ENCODE measurements around the gene THAP3. TPM values are rescaled to one million over a fixed set of nuclear protein-coding genes. Genes with fewer than 3 reads are reported as not detected.

THAP3 gene
- total RNA-seq, 4 donors from 2014 or later, result 7.5 to 21.0 (median 13.2) TPM

GRCh38 chr1:6603238-6603914 is 21.3 kb upstream of the THAP3 start:
- Histone ChIP-seq H3K9me3 (no peaks in the 10 kb centered on the region), H3K4me1 (peaks cover 19 to 40% (median 28%) of the 10 kb centered on the region in 4 donors), H3K4me3 (peak overlapping the region; percentile 62 to 90 (median 71)), H3K27ac (peak overlapping the region; percentile 95 to 99 (median 98)), H3K36me3 (peaks cover 0 to 2% (median 0%) of the 10 kb centered on the region in 4 donors), H3K27me3 (no peaks in the 10 kb centered on the region)
- peak; percentile 65 for DNase-seq
- TF ChIP-seq POLR2A (IDR thresholded peaks at IDR 0.05) (peak; percentile 75), CTCF (IDR thresholded peaks at IDR 0.05) (no peak), EP300 (IDR thresholded peaks at IDR 0.05; ENCODE audit: low read depth) (no peak), POLR2AphosphoS5 (IDR thresholded peaks at IDR 0.05) (peak; percentile 3 to 52 (median 5))
- in situ Hi-C loops (cut with MboI; ENCODE audit: low pct_ligation_motif_present in 1 of 4, low pct_unique_long_range_greater_than_20kb in 1 of 4, low sequenced_read_pairs in 3 of 4), result no loop called here
- intact Hi-C loops (cut with DNase I; ENCODE audit: low total_unique reads), result no loop called here
- WGBS, 2 donors (ENCODE audit: low coverage in 1 of 2), result 1 to 2% methylated on average over 12 to 36 of the region's 36 CpGs

- intact Hi-C loops (cut with DNase I; ENCODE audit: low total_unique reads), result no loop called here
- peak overlapping the region; percentile 95 to 99 (median 98) for H3K27ac ChIP-seq
- peaks cover 15 to 35% (median 24%) of the 10 kb centered on the region in 4 donors for H3K4me1 ChIP-seq
- peak; percentile 57 for DNase-seq
- H3K36me3 ChIP-seq, result no peaks in the 10 kb centered on the region
- peak overlapping the region; percentile 62 to 90 (median 71) for H3K4me3 ChIP-seq
- H3K9me3 ChIP-seq, result no peaks in the 10 kb centered on the region
- in situ Hi-C loops (cut with MboI; ENCODE audit: low pct_ligation_motif_present in 1 of 4, low pct_unique_long_range_greater_than_20kb in 1 of 4, low sequenced_read_pairs in 3 of 4), result no loop called here
- WGBS, 2 donors (ENCODE audit: low coverage in 1 of 2), result 61 to 100% methylated on average over 1 to 19 of the region's 19 CpGs
- no peaks in the 10 kb centered on the region for H3K27me3 ChIP-seq
- TF ChIP-seq EP300 (IDR thresholded peaks at IDR 0.05; ENCODE audit: low read depth), result peak; percentile 4
- TF ChIP-seq CTCF (IDR thresholded peaks at IDR 0.05), result peak in 4 of 5 experiments; percentile 11 to 46 (median 27)
- TF ChIP-seq POLR2AphosphoS5 (IDR thresholded peaks at IDR 0.05), result peak; percentile 6 to 42 (median 38)
- TF ChIP-seq POLR2A (IDR thresholded peaks at IDR 0.05), result no peak
Measured at GRCh38 chr1:6603915-6604558, 20.6 kb upstream of the THAP3 start.

GRCh38 chr1:6612641-6613360 is 11.9 kb upstream of the THAP3 start:
- DNase-seq, result peak; percentile 69

More at GRCh38 chr1:6612641-6613360, 11.9 kb upstream of the THAP3 start:
- 0 to 1% methylated on average over 1 to 57 of the region's 67 CpGs for WGBS, 2 donors (ENCODE audit: low coverage in 1 of 2)
- Histone ChIP-seq H3K4me3 (peak overlapping the region; percentile 63 to 98 (median 84)), H3K4me1 (peaks cover 11 to 26% (median 22%) of the 10 kb centered on the region in 4 donors), H3K27ac (peak overlapping the region; percentile 94 to 98 (median 96)), H3K9me3 (no peaks in the 10 kb centered on the region), H3K36me3 (no peaks in the 10 kb centered on the region), H3K27me3 (no peaks in the 10 kb centered on the region)
- intact Hi-C loops (cut with DNase I; ENCODE audit: low total_unique reads) (no loop called here), in situ Hi-C loops (cut with MboI; ENCODE audit: low pct_ligation_motif_present in 1 of 4, low pct_unique_long_range_greater_than_20kb in 1 of 4, low sequenced_read_pairs in 3 of 4) (no loop called here)
- TF ChIP-seq POLR2A (IDR thresholded peaks at IDR 0.05) (peak; percentile 54), CTCF (IDR thresholded peaks at IDR 0.05) (peak in 1 of 5 experiments; percentile 12), EP300 (IDR thresholded peaks at IDR 0.05; ENCODE audit: low read depth) (no peak), POLR2AphosphoS5 (IDR thresholded peaks at IDR 0.05) (peak in 2 of 3 donors; percentile 40 to 41)
